WTC11 (cell line): ENCODE measurements around the gene ERC1. TPM values are rescaled to one million over a fixed set of nuclear protein-coding genes. Genes with fewer than 3 reads are reported as not detected.

Experiments used
- ATAC-seq: fragments of 200-7000 bp; cut with Tn5 transposase; 2 replicates; pipeline ENCODE4 v1.10.0; 2021; ENCODE audit warnings: mild to moderate bottlenecking, moderate library complexity
- CTCF ChIA-PET: fragments of 300-600 bp; sonication (Branson Sonifier 250); formaldehyde crosslinking; loops from one replicate; lab custom pipeline; 2021; ENCODE audit warnings: antibody characterized with exemption; lab: Charles Lee
- POLR2A ChIA-PET: fragments of 350-600 bp; sonication (Branson Sonifier 250); formaldehyde crosslinking; loops from one replicate; lab custom pipeline; 2021; ENCODE audit warnings: antibody characterized with exemption; lab: Charles Lee
- DNase-seq: peaks from one replicate; pipeline ENCODE4 v3.0.0; 2021; ENCODE audit warnings: low spot score
- H3K27ac Mint-ChIP-seq: 2 replicates; pipeline ENCODE4 v1.8.0; 2021; ENCODE audit warnings: mixed read lengths
- H3K27me3 Mint-ChIP-seq: 2 replicates; pipeline ENCODE4 v1.8.0; 2021; ENCODE audit warnings: low read depth, mild to moderate bottlenecking, moderate library complexity, mixed read lengths
- H3K36me3 Mint-ChIP-seq: 2 replicates; pipeline ENCODE4 v1.8.0; 2021; ENCODE audit warnings: mixed read lengths
- H3K4me1 Mint-ChIP-seq: 2 replicates; pipeline ENCODE4 v1.8.0; 2022; ENCODE audit warnings: mixed read lengths
- H3K4me3 Mint-ChIP-seq: 2 replicates; pipeline ENCODE4 v1.8.0; 2021; ENCODE audit warnings: mild to moderate bottlenecking, moderate library complexity, mixed read lengths
- H3K9me3 Mint-ChIP-seq: 2 replicates; pipeline ENCODE4 v1.8.0; 2021; ENCODE audit warnings: mixed read lengths
- HMGA2 ChIP-seq: fragments of 250-450 bp; sonication (Bioruptor Pico); IDR thresholded peaks from 2 replicates; pipeline ENCODE4 v1.4.0; 2021; ENCODE audit warnings: mild to moderate bottlenecking, moderate library complexity
- KAT7 ChIP-seq: sonication (generic); formaldehyde crosslinking; IDR thresholded peaks from 2 replicates; pipeline ENCODE4 v1.8.1; 2023; ENCODE audit warnings: missing genetic modification reagents, mild to moderate bottlenecking, borderline replicate concordance
- MYBL2 ChIP-seq: sonication (generic); formaldehyde crosslinking; IDR thresholded peaks from 2 replicates; pipeline ENCODE4 v1.8.1; 2023; ENCODE audit warnings: mild to moderate bottlenecking, moderate library complexity, missing genetic modification reagents
- total RNA-seq: library from RNA; stranded (reverse); gene quantifications from 3 replicates; pipeline ENCODE4 v1.2.3, GENCODE V29; 2021
- TF ChIP-seq, protein P1 (sequence below): sonication (generic); formaldehyde crosslinking; IDR thresholded peaks from 2 replicates; pipeline ENCODE4 v1.8.0; 2023; ENCODE audit warnings: missing genetic modification reagents, mild to moderate bottlenecking, borderline replicate concordance
- TF ChIP-seq, protein P2 (sequence below): sonication (generic); formaldehyde crosslinking; IDR thresholded peaks from 2 replicates; pipeline ENCODE4 v1.8.1; 2022; ENCODE audit warnings: low read depth, missing genetic modification reagents, borderline replicate concordance
- TF ChIP-seq, protein P3 (sequence below): fragments of 200-600 bp; IDR thresholded peaks from 2 replicates; pipeline ENCODE4 v1.8.0; 2022; ENCODE audit warnings: antibody characterized with exemption
- TF ChIP-seq, protein P4 (sequence below): sonication (generic); formaldehyde crosslinking; IDR thresholded peaks from 2 replicates; pipeline ENCODE4 v1.8.0; 2022; ENCODE audit warnings: mild to moderate bottlenecking, missing genetic modification reagents
- TF ChIP-seq, protein P5 (sequence below): sonication (generic); formaldehyde crosslinking; IDR thresholded peaks from 2 replicates; pipeline ENCODE4 v1.8.1; 2023; ENCODE audit warnings: mild to moderate bottlenecking, missing genetic modification reagents
- TF ChIP-seq, protein P6 (sequence below): fragments of 250-450 bp; sonication (Bioruptor Pico); conservative IDR thresholded peaks from 2 replicates; pipeline ENCODE4 v1.9.0; 2021; ENCODE audit warnings: mild to moderate bottlenecking

ERC1 gene
- total RNA-seq, 1 experiment from 2014 or later, result 47.5 TPM

DNA sequence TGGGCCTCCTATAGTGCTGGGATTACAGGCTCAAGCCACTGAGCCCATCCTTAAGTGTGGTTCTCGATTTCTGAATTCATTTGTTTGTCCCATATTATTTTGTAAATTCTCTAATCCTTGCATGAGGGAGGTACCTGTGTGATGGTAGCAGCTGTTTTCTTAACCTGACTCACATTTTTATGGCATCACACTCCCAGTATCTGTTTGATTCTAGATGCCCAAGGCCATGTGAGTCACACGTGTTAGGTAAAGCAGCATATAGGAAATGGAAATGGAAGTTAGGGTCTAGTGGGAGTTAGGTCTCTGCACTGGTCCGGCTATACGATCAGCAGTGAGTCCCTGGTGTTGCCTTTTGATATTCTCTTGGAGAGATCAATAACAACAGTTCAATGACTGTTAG lies 198.1 kb downstream of the ERC1 start (continued):
- TF ChIP-seq, protein P1, sequence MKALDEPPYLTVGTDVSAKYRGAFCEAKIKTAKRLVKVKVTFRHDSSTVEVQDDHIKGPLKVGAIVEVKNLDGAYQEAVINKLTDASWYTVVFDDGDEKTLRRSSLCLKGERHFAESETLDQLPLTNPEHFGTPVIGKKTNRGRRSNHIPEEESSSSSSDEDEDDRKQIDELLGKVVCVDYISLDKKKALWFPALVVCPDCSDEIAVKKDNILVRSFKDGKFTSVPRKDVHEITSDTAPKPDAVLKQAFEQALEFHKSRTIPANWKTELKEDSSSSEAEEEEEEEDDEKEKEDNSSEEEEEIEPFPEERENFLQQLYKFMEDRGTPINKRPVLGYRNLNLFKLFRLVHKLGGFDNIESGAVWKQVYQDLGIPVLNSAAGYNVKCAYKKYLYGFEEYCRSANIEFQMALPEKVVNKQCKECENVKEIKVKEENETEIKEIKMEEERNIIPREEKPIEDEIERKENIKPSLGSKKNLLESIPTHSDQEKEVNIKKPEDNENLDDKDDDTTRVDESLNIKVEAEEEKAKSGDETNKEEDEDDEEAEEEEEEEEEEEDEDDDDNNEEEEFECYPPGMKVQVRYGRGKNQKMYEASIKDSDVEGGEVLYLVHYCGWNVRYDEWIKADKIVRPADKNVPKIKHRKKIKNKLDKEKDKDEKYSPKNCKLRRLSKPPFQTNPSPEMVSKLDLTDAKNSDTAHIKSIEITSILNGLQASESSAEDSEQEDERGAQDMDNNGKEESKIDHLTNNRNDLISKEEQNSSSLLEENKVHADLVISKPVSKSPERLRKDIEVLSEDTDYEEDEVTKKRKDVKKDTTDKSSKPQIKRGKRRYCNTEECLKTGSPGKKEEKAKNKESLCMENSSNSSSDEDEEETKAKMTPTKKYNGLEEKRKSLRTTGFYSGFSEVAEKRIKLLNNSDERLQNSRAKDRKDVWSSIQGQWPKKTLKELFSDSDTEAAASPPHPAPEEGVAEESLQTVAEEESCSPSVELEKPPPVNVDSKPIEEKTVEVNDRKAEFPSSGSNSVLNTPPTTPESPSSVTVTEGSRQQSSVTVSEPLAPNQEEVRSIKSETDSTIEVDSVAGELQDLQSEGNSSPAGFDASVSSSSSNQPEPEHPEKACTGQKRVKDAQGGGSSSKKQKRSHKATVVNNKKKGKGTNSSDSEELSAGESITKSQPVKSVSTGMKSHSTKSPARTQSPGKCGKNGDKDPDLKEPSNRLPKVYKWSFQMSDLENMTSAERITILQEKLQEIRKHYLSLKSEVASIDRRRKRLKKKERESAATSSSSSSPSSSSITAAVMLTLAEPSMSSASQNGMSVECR (CRISPR knock-in tag), result no peak
- TF ChIP-seq, protein P2, sequence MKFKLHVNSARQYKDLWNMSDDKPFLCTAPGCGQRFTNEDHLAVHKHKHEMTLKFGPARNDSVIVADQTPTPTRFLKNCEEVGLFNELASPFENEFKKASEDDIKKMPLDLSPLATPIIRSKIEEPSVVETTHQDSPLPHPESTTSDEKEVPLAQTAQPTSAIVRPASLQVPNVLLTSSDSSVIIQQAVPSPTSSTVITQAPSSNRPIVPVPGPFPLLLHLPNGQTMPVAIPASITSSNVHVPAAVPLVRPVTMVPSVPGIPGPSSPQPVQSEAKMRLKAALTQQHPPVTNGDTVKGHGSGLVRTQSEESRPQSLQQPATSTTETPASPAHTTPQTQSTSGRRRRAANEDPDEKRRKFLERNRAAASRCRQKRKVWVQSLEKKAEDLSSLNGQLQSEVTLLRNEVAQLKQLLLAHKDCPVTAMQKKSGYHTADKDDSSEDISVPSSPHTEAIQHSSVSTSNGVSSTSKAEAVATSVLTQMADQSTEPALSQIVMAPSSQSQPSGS, result no peak
- TF ChIP-seq, protein P3, sequence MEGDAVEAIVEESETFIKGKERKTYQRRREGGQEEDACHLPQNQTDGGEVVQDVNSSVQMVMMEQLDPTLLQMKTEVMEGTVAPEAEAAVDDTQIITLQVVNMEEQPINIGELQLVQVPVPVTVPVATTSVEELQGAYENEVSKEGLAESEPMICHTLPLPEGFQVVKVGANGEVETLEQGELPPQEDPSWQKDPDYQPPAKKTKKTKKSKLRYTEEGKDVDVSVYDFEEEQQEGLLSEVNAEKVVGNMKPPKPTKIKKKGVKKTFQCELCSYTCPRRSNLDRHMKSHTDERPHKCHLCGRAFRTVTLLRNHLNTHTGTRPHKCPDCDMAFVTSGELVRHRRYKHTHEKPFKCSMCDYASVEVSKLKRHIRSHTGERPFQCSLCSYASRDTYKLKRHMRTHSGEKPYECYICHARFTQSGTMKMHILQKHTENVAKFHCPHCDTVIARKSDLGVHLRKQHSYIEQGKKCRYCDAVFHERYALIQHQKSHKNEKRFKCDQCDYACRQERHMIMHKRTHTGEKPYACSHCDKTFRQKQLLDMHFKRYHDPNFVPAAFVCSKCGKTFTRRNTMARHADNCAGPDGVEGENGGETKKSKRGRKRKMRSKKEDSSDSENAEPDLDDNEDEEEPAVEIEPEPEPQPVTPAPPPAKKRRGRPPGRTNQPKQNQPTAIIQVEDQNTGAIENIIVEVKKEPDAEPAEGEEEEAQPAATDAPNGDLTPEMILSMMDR, result no peak
- TF ChIP-seq, protein P4, sequence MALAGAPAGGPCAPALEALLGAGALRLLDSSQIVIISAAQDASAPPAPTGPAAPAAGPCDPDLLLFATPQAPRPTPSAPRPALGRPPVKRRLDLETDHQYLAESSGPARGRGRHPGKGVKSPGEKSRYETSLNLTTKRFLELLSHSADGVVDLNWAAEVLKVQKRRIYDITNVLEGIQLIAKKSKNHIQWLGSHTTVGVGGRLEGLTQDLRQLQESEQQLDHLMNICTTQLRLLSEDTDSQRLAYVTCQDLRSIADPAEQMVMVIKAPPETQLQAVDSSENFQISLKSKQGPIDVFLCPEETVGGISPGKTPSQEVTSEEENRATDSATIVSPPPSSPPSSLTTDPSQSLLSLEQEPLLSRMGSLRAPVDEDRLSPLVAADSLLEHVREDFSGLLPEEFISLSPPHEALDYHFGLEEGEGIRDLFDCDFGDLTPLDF, result no peak
- TF ChIP-seq, protein P5, sequence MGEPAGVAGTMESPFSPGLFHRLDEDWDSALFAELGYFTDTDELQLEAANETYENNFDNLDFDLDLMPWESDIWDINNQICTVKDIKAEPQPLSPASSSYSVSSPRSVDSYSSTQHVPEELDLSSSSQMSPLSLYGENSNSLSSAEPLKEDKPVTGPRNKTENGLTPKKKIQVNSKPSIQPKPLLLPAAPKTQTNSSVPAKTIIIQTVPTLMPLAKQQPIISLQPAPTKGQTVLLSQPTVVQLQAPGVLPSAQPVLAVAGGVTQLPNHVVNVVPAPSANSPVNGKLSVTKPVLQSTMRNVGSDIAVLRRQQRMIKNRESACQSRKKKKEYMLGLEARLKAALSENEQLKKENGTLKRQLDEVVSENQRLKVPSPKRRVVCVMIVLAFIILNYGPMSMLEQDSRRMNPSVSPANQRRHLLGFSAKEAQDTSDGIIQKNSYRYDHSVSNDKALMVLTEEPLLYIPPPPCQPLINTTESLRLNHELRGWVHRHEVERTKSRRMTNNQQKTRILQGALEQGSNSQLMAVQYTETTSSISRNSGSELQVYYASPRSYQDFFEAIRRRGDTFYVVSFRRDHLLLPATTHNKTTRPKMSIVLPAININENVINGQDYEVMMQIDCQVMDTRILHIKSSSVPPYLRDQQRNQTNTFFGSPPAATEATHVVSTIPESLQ, result no peak
- TF ChIP-seq HMGA2, result no peak

DNA sequence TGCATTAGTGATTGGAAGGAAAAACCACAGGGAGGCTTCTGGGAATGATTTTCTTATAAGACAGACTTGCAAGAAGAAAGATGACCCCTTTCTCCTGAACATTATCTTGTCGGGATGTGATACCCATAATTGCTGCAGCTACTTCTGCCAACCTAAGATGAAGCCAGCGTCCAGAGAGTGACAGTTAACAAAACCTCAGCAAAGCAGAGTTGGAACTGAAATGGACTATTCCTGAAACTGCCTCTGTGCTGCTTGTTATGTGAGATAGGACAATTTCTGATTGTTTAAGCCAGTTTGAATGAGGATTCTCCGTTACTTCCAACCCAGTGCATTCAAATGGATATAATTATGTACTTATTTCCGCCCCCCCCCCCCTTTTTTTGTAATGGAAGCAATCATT lies 204.5 kb downstream of the ERC1 start:
- Mint-ChIP-seq H3K27me3 (no peaks in the 10 kb centered on the region), H3K4me3 (no peak overlapping the region), H3K36me3 (peaks cover 41% of the 10 kb centered on the region), H3K9me3 (peaks cover 27% of the 10 kb centered on the region), H3K27ac (no peak overlapping the region), H3K4me1 (peaks cover 20% of the 10 kb centered on the region)
- ChIA-PET POLR2A (no interaction called here), CTCF (no interaction called here)
- TF ChIP-seq MYBL2 (no peak), KAT7 (CRISPR knock-in tag) (no peak)
- TF ChIP-seq, protein P6, sequence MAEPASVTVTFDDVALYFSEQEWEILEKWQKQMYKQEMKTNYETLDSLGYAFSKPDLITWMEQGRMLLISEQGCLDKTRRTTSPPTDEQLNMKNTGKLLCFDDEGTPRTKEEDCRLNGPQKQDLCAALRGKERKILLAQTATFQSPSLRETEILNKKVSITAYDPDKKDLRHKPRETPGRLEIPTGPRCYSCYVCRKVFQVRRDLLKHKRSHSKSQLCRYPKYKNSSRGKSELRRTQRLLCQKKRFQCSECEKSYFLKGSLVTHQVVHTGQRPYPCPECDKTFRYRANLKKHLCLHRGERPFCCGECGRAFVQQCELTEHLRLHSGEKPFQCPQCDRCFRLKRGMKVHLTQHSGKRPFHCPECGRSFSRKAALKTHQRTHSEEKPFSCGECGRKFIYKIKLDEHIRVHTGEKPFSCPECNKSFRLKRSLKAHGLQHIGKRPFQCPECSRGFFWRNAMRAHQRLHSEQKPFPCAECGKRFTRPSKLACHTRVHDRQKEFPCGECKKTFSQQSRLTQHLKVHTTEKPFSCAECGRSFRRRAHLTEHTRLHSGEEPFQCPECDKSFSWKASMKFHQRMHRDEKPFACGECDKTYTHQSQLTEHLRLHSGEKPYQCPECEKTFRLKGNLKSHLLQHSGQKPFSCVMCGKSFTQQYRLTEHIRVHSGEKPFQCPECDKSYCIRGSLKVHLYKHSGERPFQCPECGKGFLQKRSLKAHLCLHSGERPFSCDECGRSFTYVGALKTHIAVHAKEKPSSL (CRISPR knock-in tag), result no peak
- DNase-seq (no peak), ATAC-seq (no peak)
